Pancreas (tissue), 10 donors: Measurements from ENCODE around the gene ANGPTL1. TPM values are rescaled to one million over a fixed set of nuclear protein-coding genes. Genes with fewer than 3 reads are reported as not detected.
"Not testable (repeated sequence)": the region's sequence is repeated elsewhere in the genome, so short reads cannot be mapped to it uniquely, and the experiment has no call there.

Experiments used
- ATAC-seq, 4 donors: fragments of 200-7000 bp; cut with Tn5 transposase; one replicate each; pipeline versions ENCODE4 v1.8.0 to v1.9.1; 2020; ENCODE audit warnings: mild to moderate bottlenecking in 4 of 4, moderate library complexity in 4 of 4
- DNase-seq, 6 donors: peaks; one replicate each; pipeline ENCODE4 v3.0.0-alpha.2; 2020
- FAIRE-seq: peaks from 2 replicates; lab custom pipeline; 2012; peaks lifted over from hg19 to GRCh38; lab: Jason Lieb, UNC
- H3K27ac ChIP-seq, 4 donors: fragments of 200-600 bp; sonication (generic); 1 replicate in 3 of 4; 2 replicates in 1 of 4; pipeline versions ENCODE4 v1.5.0 to v1.8.0; 2020
- H3K27me3 ChIP-seq, 4 donors: fragments of 200-600 bp; one replicate each; pipeline ENCODE4 v1.8.0; 2021
- H3K36me3 ChIP-seq, 3 donors: fragments of 200-600 bp; sonication (generic) in 1 of 3; one replicate each; pipeline versions ENCODE4 v1.5.0 to v1.8.0; 2020 to 2021
- H3K4me1 ChIP-seq, 3 donors: fragments of 200-600 bp; one replicate each; pipeline ENCODE4 v1.8.0; 2021
- H3K4me3 ChIP-seq, 4 donors: fragments of 200-600 bp; sonication (generic) in 2 of 4; one replicate each; pipeline versions ENCODE4 v1.5.0 to v1.8.0; 2020 to 2021
- H3K9me3 ChIP-seq, 4 donors: fragments of 200-600 bp; one replicate each; pipeline ENCODE4 v1.8.0; 2021
- CTCF ChIP-seq, 4 donors: fragments of 200-600 bp; sonication (generic) in 3 of 4; IDR thresholded peaks; one replicate each; pipeline versions ENCODE4 v1.5.0 to v1.8.0; 2021; ENCODE audit warnings: antibody characterized with exemption in 4 of 4
- WGBS, 2 donors: extraction: QIAGEN DNeasy Blood & Tissue Kit; methylation state at CpG; one replicate each; pipeline ENCODE4 v1.1.7; 2013; 5-methylcytosine and 5-hydroxymethylcytosine counted together
- intact Hi-C, 3 donors: fragments of 100-400 bp; cut with DNase I; formaldehyde crosslinking; loops; one replicate each; pipeline versions ENCODE4 v1.11.1 to v1.14.2; 2022
- polyA plus RNA-seq, 2 donors: library from polyadenylated mRNA; stranded (reverse); fragments of 200-250 nt; gene quantifications; one replicate each; pipeline ENCODE4 v1.2.3, GENCODE V29; 2013
- total RNA-seq, 6 donors: library from RNA; stranded (reverse); fragmentation: NEBNext Ultra II Directional in 4 of 6; extraction: Animal tissue kit (Norgen Biotek cat#: 25700) in 4 of 6; gene quantifications; one replicate each; pipeline versions ENCODE4 v1.2.1 to v1.2.4, GENCODE V29; 2021 to 2023
- donor health status: healthy with polysubstance abuse.
- donor health status: DM: no; HTN: no; CAD: no; lungs with moderate emphysema.
- donor health status: DM: no; HTN: no; CAD: no.
- donor health status: control.
- donor health status: control.
- donor health status: Bipolar disorder and iron deficiency.
- donor health status: DM: yes; HTN: yes; CAD: no.
- donor health status: DM: no; HTN: no; CAD: no.
- donor health status: DM: no; HTN: no; CAD: no.
- donor health status: DM: yes; HTN: yes; CAD: no.

Gene ANGPTL1
- total and polyA plus RNA-seq, 8 donors, result 2.5 to 10.1 (median 4.6) TPM

GRCh38 chr1:178862864-178863263 is 8.0 kb downstream of the ANGPTL1 start:
- FAIRE-seq (no peak), DNase-seq (no peak), ATAC-seq (no peak)
- TF ChIP-seq CTCF (IDR thresholded peaks at IDR 0.05), result no peak
- Histone ChIP-seq H3K27me3 (no peaks in the 10 kb centered on the region), H3K4me1 (no peaks in the 10 kb centered on the region), H3K36me3 (no peaks in the 10 kb centered on the region), H3K27ac (no peak overlapping the region), H3K4me3 (no peak overlapping the region), H3K9me3 (no peaks in the 10 kb centered on the region)
- intact Hi-C loops, result no loop called here

GRCh38 chr1:178862416-178862815 is 8.5 kb downstream of the ANGPTL1 start:
- FAIRE-seq, result no peak
- Histone ChIP-seq H3K9me3 (no peaks in the 10 kb centered on the region), H3K4me1 (no peaks in the 10 kb centered on the region), H3K36me3 (no peaks in the 10 kb centered on the region), H3K27me3 (no peaks in the 10 kb centered on the region), H3K4me3 (no peak overlapping the region), H3K27ac (no peak overlapping the region)
- no peak for TF ChIP-seq CTCF (IDR thresholded peaks at IDR 0.05)
- intact Hi-C loops, result no loop called here
- WGBS, 2 donors, result 97% methylated on average over 3 of the region's 3 CpGs
- DNase-seq, result no peak
- no peak for ATAC-seq

GRCh38 chr1:178857126-178857525 is 13.8 kb downstream of the ANGPTL1 start:
- H3K27me3 ChIP-seq, result no peaks in the 10 kb centered on the region
- no peak for ATAC-seq
- DNase-seq, result no peak
- no peak for FAIRE-seq
- no peaks in the 10 kb centered on the region for H3K36me3 ChIP-seq
- intact Hi-C loops, result no loop called here
- peaks cover 0 to 7% (median 0%) of the 10 kb centered on the region in 3 donors for H3K4me1 ChIP-seq
- no peak overlapping the region for H3K4me3 ChIP-seq
- no peak for TF ChIP-seq CTCF (IDR thresholded peaks at IDR 0.05)
- no peaks in the 10 kb centered on the region for H3K9me3 ChIP-seq
- no peak overlapping the region for H3K27ac ChIP-seq
- 95 to 98% methylated on average over 2 of the region's 2 CpGs for WGBS, 2 donors

GRCh38 chr1:178849918-178850317 is 21.0 kb downstream of the ANGPTL1 start:
- DNase-seq (no peak), ATAC-seq (no peak), FAIRE-seq (peak; percentile 74)
- TF ChIP-seq CTCF (IDR thresholded peaks at IDR 0.05), result no peak
- H3K4me3 ChIP-seq, result no peak overlapping the region
- H3K9me3 ChIP-seq, result no peaks in the 10 kb centered on the region
- peaks cover 0 to under 1% (median 0%) of the 10 kb centered on the region in 3 donors for H3K4me1 ChIP-seq
- intact Hi-C loops, result no loop called here
- H3K27ac ChIP-seq, result no peak overlapping the region
- 66 to 80% methylated on average over 2 of the region's 2 CpGs for WGBS, 2 donors
- H3K36me3 ChIP-seq, result no peaks in the 10 kb centered on the region
- H3K27me3 ChIP-seq, result no peaks in the 10 kb centered on the region

GRCh38 chr1:178847919-178848318 is 23.0 kb downstream of the ANGPTL1 start:
- intact Hi-C loops, ATAC-seq, H3K4me1 ChIP-seq, H3K27ac ChIP-seq, H3K27me3 ChIP-seq, DNase-seq, H3K4me3 ChIP-seq, FAIRE-seq, H3K9me3 ChIP-seq, H3K36me3 ChIP-seq: not testable (repeated sequence)
- 94 to 95% methylated on average over 1 of the region's 1 CpG for WGBS, 2 donors
